Osteoblast (primary cell): ENCODE data around the gene SLC11A2. TPM values are rescaled to one million over a fixed set of nuclear protein-coding genes. Genes with fewer than 3 reads are reported as not detected.

Experiments
- DNase-seq: peaks from one replicate; pipeline ENCODE4 v3.0.0; 2011; ENCODE audit warnings: low spot score, mixed read lengths; ENCODE audit not compliant: insufficient read length; ENCODE audit errors: missing footprints
- H2AFZ ChIP-seq: 2 replicates; pipeline ENCODE4 v1.6.0; 2011; ENCODE audit warnings: mild to moderate bottlenecking, low read length
- H3K27ac ChIP-seq: 2 replicates; pipeline ENCODE4 v1.5.1; 2011; ENCODE audit warnings: mild to moderate bottlenecking, low read depth, low read length, moderate library complexity
- H3K27me3 ChIP-seq: 2 replicates; pipeline ENCODE4 v1.6.0; 2012; ENCODE audit warnings: mild to moderate bottlenecking, control low read depth, inconsistent platforms, low read length, moderate library complexity; ENCODE audit not compliant: insufficient read depth
- H3K36me3 ChIP-seq: 2 replicates; pipeline ENCODE4 v1.5.1; 2011; ENCODE audit warnings: mild to moderate bottlenecking, low read length, control low read depth, moderate library complexity; ENCODE audit not compliant: insufficient read depth
- H3K4me1 ChIP-seq: 2 replicates; pipeline ENCODE4 v1.5.1; 2011; ENCODE audit warnings: mild to moderate bottlenecking, low read length, control low read depth, moderate library complexity; ENCODE audit not compliant: insufficient read depth
- H3K4me2 ChIP-seq: 2 replicates; pipeline ENCODE4 v1.6.0; 2011; ENCODE audit warnings: mild to moderate bottlenecking, low read length; ENCODE audit not compliant: insufficient read depth
- H3K4me3 ChIP-seq: fragments of 200-600 bp; sonication (generic); 3 replicates; pipeline ENCODE4 v1.5.1; 2012; ENCODE audit warnings: mild to moderate bottlenecking, low read length, inconsistent platforms; ENCODE audit not compliant: insufficient read depth
- H3K79me2 ChIP-seq: 2 replicates; pipeline ENCODE4 v1.6.0; 2012; ENCODE audit warnings: mild to moderate bottlenecking, low read length, control low read depth, inconsistent platforms; ENCODE audit not compliant: insufficient read depth
- H3K9me3 ChIP-seq: 2 replicates; pipeline ENCODE4 v1.5.1; 2011; ENCODE audit warnings: low read depth, low read length, control low read depth
- H4K20me1 ChIP-seq: 2 replicates; pipeline ENCODE4 v1.6.0; 2012; ENCODE audit warnings: mild to moderate bottlenecking, low read length, control low read depth; ENCODE audit not compliant: insufficient read depth
- total RNA-seq: library from RNA; depleted of rRNA; stranded (reverse); fragments of >200 nt; gene quantifications from 2 replicates; pipeline ENCODE4 v1.2.3, GENCODE V29; 2012
- TF ChIP-seq, protein P1 (sequence below): IDR thresholded peaks from 2 replicates; pipeline ENCODE4 v1.5.1; 2011; ENCODE audit warnings: mild to moderate bottlenecking, low read depth, low read length, moderate library complexity; ENCODE audit errors: extremely low read depth

SLC11A2 gene
- total RNA-seq, 1 donor: 64.4 TPM

DNA sequence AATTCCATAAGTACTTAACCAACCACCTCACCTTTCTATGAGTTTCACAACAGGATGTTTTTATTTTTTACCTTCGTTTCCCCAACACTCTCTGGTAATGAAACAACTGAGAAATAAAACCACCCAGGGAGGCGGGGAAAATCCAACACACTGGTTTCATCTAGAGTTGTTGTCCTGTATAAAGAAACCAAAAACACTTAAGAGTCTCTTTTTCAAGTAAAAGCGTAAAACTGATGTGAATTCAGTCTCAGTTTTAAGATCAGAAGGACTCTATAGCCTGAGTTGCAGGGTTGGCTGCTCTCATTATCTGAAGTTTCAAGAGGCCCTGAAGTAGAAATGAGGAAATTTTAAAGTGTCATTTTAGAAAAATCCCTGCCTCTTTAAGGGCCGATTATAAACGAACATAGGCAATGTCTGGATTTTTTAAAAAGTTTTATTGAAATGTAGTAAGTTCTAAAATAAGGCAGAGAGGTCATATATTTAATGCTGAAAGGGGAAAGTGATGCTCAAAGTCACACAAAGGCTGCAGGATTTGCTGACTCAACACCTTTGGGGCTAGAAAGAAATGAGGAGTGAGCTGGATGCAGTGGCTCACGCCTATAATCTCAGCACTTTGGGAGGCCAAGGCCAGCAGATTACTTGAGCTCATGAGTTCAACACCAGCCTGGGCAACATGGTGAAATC, 46.7 kb downstream of the SLC11A2 start:
- H3K4me1 ChIP-seq: peaks cover 5% of the 10 kb centered on the region
- H3K79me2 ChIP-seq: no peaks in the 10 kb centered on the region
- no peak for DNase-seq
- H3K4me2 ChIP-seq: no peak overlapping the region
- H3K4me3 ChIP-seq: no peak overlapping the region
- H3K9me3 ChIP-seq: no peaks in the 10 kb centered on the region
- no peaks in the 10 kb centered on the region for H4K20me1 ChIP-seq
- no peaks in the 10 kb centered on the region for H3K27me3 ChIP-seq
- TF ChIP-seq, protein P1, sequence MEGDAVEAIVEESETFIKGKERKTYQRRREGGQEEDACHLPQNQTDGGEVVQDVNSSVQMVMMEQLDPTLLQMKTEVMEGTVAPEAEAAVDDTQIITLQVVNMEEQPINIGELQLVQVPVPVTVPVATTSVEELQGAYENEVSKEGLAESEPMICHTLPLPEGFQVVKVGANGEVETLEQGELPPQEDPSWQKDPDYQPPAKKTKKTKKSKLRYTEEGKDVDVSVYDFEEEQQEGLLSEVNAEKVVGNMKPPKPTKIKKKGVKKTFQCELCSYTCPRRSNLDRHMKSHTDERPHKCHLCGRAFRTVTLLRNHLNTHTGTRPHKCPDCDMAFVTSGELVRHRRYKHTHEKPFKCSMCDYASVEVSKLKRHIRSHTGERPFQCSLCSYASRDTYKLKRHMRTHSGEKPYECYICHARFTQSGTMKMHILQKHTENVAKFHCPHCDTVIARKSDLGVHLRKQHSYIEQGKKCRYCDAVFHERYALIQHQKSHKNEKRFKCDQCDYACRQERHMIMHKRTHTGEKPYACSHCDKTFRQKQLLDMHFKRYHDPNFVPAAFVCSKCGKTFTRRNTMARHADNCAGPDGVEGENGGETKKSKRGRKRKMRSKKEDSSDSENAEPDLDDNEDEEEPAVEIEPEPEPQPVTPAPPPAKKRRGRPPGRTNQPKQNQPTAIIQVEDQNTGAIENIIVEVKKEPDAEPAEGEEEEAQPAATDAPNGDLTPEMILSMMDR: no peak
- no peak overlapping the region for H2AFZ ChIP-seq
- peaks cover 4% of the 10 kb centered on the region for H3K36me3 ChIP-seq
- no peak overlapping the region for H3K27ac ChIP-seq

DNA sequence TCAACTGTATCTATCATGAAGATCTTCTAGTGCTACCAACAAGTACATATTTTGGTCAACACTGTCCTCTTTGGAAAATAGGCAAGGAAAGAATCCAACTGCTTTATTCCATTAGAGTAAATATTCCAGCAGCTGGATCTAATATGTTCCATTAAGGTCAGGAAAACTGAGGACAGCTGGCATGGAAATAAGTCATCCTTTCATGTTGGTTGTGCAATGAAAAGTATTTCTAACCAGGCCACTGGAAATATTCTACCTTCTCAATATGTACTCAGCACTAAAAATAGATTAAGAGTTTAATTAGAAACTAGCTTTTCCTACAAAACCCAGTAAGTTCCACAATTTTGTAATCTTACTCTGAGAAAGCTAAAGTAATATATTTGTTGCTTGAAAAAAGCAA, 54.2 kb downstream of the SLC11A2 start:
- Histone ChIP-seq H3K36me3 (no peaks in the 10 kb centered on the region), H3K27me3 (no peaks in the 10 kb centered on the region), H3K4me2 (no peak overlapping the region), H4K20me1 (no peaks in the 10 kb centered on the region), H3K4me1 (no peaks in the 10 kb centered on the region), H3K79me2 (no peaks in the 10 kb centered on the region), H3K9me3 (no peaks in the 10 kb centered on the region), H3K4me3 (no peak overlapping the region), H2AFZ (no peak overlapping the region), H3K27ac (no peak overlapping the region)
- TF ChIP-seq, protein P1: no peak
- no peak for DNase-seq

DNA sequence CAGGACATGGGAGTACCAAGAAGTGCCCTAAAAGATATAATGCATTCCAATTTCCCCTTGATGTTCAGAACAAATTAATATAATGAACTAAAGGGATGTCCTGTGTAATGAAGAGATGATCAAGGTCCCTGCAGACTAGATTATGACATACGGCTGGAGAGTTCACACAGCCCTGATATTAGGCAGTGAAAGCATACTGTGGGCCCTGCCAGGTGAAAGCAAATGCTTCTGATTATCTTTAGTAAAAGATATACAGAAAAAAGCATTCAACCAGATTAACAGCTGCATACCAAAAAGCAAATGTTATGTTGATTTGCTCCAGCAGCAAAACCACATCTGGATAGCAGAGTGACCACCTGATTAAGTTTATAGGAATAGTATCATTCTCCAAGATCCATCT, 61.8 kb downstream of the SLC11A2 start:
- no peaks in the 10 kb centered on the region for H4K20me1 ChIP-seq
- H3K4me1 ChIP-seq: no peaks in the 10 kb centered on the region
- no peak overlapping the region for H3K4me2 ChIP-seq
- no peak for DNase-seq
- H2AFZ ChIP-seq: no peak overlapping the region
- H3K79me2 ChIP-seq: no peaks in the 10 kb centered on the region
- H3K27ac ChIP-seq: no peak overlapping the region
- H3K9me3 ChIP-seq: no peaks in the 10 kb centered on the region
- no peak overlapping the region for H3K4me3 ChIP-seq
- TF ChIP-seq, protein P1: no peak
- H3K36me3 ChIP-seq: no peaks in the 10 kb centered on the region
- H3K27me3 ChIP-seq: no peaks in the 10 kb centered on the region

DNA sequence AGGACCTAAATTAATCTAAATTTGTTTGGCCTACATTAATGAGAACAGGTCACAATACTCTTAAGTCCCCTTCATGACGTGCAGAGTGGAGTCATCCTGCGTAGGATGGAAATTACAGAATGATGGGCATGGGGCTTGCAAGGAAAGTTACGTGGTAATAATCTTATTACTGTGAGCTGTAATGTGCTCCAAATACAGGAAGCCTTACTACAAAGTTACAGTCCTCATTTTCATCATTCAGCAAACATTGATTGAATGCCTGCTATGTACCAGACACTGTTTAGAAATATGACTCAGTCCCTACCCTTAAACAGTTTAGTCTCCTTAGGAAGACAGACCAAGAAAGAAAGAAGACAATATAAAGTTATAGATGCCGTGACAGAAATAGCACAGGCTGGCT, 64.5 kb downstream of the SLC11A2 start:
- no peak overlapping the region for H2AFZ ChIP-seq
- TF ChIP-seq, protein P1: no peak
- H3K9me3 ChIP-seq: no peaks in the 10 kb centered on the region
- no peak for DNase-seq
- H4K20me1 ChIP-seq: no peaks in the 10 kb centered on the region
- no peak overlapping the region for H3K4me3 ChIP-seq
- no peak overlapping the region for H3K27ac ChIP-seq
- no peaks in the 10 kb centered on the region for H3K79me2 ChIP-seq
- no peaks in the 10 kb centered on the region for H3K27me3 ChIP-seq
- H3K36me3 ChIP-seq: no peaks in the 10 kb centered on the region
- no peaks in the 10 kb centered on the region for H3K4me1 ChIP-seq
- no peak overlapping the region for H3K4me2 ChIP-seq
